GM19468 (cell line): Measurements from ENCODE around the gene DPH5.
"Not testable (repeated sequence)": the region's sequence is repeated elsewhere in the genome, so short reads cannot be mapped to it uniquely, and the experiment has no call there.

ENCODE experiments used
- ATAC-seq: cut with Tn5 transposase; IDR thresholded peaks from one replicate; pipeline ENCODE4 v1.9.1; 2021; ENCODE audit warnings: mild to moderate bottlenecking, moderate library complexity, moderate number of reproducible peaks; ENCODE audit not compliant: unreplicated experiment; ENCODE audit errors: extremely low read depth

DPH5 gene

GRCh38 chr1:101025657-101026429 is at the start of gene DPH5:
DPH5 (minus strand) TSS chr1:101025784; CDS start chr1:101025443, 341 bp downstream.
- ATAC-seq, result peak; percentile 81

GRCh38 chr1:101073836-101074235 is 48.3 kb upstream of the DPH5 start:
- ATAC-seq, result no peak

- no peak for ATAC-seq
Measured at GRCh38 chr1:101071470-101071891, 45.9 kb upstream of the DPH5 start.

GRCh38 chr1:101069158-101069557 is 43.6 kb upstream of the DPH5 start:
- no peak for ATAC-seq

- ATAC-seq, result not testable (repeated sequence)
Measured at GRCh38 chr1:101066937-101067335, 41.4 kb upstream of the DPH5 start.

- ATAC-seq, result no peak
Measured at GRCh38 chr1:101066260-101066936, 40.8 kb upstream of the DPH5 start.

- no peak for ATAC-seq
Measured at GRCh38 chr1:101065575-101065974, 40.0 kb upstream of the DPH5 start.

GRCh38 chr1:101064697-101065096 is 39.1 kb upstream of the DPH5 start:
- ATAC-seq, result no peak

GRCh38 chr1:101060992-101061391 is 35.4 kb upstream of the DPH5 start:
- ATAC-seq, result peak; percentile 57

GRCh38 chr1:101059945-101060542 is 34.5 kb upstream of the DPH5 start:
- no peak for ATAC-seq

- no peak for ATAC-seq
Measured at GRCh38 chr1:101055623-101056022, 30.0 kb upstream of the DPH5 start.

GRCh38 chr1:101051688-101052638 is 26.4 kb upstream of the DPH5 start:
- ATAC-seq, result peak; percentile 30

GRCh38 chr1:101050869-101051268 is 25.3 kb upstream of the DPH5 start:
- ATAC-seq, result no peak

GRCh38 chr1:101044749-101045148 is 19.2 kb upstream of the DPH5 start:
- no peak for ATAC-seq

GRCh38 chr1:101044259-101044658 is 18.7 kb upstream of the DPH5 start:
- ATAC-seq, result no peak

- ATAC-seq, result no peak
Measured at GRCh38 chr1:101043776-101044175, 18.2 kb upstream of the DPH5 start.

- no peak for ATAC-seq
Measured at GRCh38 chr1:101041300-101041699, 15.7 kb upstream of the DPH5 start.

GRCh38 chr1:101040666-101041065 is 15.1 kb upstream of the DPH5 start:
- no peak for ATAC-seq

- no peak for ATAC-seq
Measured at GRCh38 chr1:101039245-101039644, 13.7 kb upstream of the DPH5 start.

- ATAC-seq, result no peak
Measured at GRCh38 chr1:101037316-101037715, 11.7 kb upstream of the DPH5 start.
